ENCODE data around the gene DTNBP1. TPM values are rescaled to one million over a fixed set of nuclear protein-coding genes. Genes with fewer than 3 reads are reported as not detected.

The DTNBP1 gene
- polyA plus RNA-seq, 1 experiment = 19.1 TPM

DNA sequence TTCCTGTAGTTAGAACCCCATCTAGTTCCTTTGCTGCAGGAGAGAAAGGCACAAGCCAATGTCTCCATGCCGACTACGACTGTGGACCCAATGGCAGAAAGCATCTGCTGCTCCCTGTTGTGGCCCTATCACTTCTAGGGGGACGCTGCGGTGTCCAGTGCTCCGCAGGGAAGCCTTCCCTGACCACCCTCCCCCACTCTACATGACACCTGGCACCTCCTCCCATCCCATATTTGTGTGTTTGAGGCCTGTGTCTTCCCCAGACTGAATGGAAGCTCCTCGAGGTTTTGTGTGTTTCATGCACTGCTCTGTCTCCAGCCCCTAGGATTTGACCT lies 159.5 kb downstream of the DTNBP1 start:
- H3K4me3 ChIP-seq (ENCODE audit: low read depth, low read length) = no peak overlapping the region
- no peak for DNase-seq (ENCODE audit: low read depth)
- TF ChIP-seq, protein P1, sequence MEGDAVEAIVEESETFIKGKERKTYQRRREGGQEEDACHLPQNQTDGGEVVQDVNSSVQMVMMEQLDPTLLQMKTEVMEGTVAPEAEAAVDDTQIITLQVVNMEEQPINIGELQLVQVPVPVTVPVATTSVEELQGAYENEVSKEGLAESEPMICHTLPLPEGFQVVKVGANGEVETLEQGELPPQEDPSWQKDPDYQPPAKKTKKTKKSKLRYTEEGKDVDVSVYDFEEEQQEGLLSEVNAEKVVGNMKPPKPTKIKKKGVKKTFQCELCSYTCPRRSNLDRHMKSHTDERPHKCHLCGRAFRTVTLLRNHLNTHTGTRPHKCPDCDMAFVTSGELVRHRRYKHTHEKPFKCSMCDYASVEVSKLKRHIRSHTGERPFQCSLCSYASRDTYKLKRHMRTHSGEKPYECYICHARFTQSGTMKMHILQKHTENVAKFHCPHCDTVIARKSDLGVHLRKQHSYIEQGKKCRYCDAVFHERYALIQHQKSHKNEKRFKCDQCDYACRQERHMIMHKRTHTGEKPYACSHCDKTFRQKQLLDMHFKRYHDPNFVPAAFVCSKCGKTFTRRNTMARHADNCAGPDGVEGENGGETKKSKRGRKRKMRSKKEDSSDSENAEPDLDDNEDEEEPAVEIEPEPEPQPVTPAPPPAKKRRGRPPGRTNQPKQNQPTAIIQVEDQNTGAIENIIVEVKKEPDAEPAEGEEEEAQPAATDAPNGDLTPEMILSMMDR (IDR thresholded peaks at IDR 0.05; ENCODE audit: insufficient read depth, low read depth, low read length) = no peak
- H3K36me3 ChIP-seq (ENCODE audit: control insufficient read depth, insufficient read depth, low read length) = peaks cover 7% of the 10 kb centered on the region
- ChIA-PET CTCF (interaction anchor here (1.6 to 2.2 kb wide), 2 partner anchors 61 to 120 kb away, joined by 5 to 13 read pairs; no protein-coding TSS in a partner anchor), POLR2A (no interaction called here)
- H3K27me3 ChIP-seq (ENCODE audit: control insufficient read depth, insufficient read depth, low read length) = no peaks in the 10 kb centered on the region

GRCh38 chr6:15502446-15503345 lies 160.1 kb downstream of the DTNBP1 start:
- no peaks in the 10 kb centered on the region for H3K27me3 ChIP-seq (ENCODE audit: control insufficient read depth, insufficient read depth, low read length)
- no peak overlapping the region for H3K4me3 ChIP-seq (ENCODE audit: low read depth, low read length)
- TF ChIP-seq, protein P1 (IDR thresholded peaks at IDR 0.05; ENCODE audit: insufficient read depth, low read depth, low read length) = no peak
- ChIA-PET POLR2A (no interaction called here), CTCF (no interaction called here)
- H3K36me3 ChIP-seq (ENCODE audit: control insufficient read depth, insufficient read depth, low read length) = peaks cover 7% of the 10 kb centered on the region
- DNase-seq (ENCODE audit: low read depth) = no peak

DNA sequence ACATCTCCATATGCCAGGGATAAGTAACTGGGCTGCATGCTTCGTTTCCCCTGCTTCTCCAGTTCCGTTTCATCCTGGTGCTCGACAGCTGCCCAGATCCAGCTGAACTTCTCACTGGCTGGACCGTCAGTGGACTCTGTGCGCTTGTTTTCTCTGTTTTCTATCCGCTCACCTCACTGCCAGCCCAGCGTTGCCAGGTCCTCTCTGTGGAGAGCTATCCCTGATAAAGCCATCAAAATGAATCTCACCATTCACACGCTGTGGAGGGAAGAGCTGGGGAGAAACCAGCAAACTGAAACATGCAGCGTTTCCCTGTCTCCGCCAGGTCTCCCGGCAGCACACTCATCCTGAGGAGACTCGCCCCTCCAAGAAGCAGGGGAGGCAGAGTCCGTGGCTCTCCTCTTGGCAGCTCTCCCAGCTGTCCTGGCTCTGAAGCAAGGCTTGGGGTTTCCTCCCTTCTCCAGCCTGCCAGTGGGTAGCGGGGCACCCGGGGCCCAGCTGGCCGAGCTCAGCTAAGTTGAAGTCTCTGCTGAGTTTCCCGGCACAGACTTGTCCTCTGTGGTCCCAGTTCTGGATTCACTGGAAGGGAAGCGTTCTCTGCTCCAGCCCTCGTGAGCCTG lies 160.9 kb downstream of the DTNBP1 start:
- ChIA-PET POLR2A (no interaction called here), CTCF (no interaction called here)
- TF ChIP-seq, protein P1 (IDR thresholded peaks at IDR 0.05; ENCODE audit: insufficient read depth, low read depth, low read length) = no peak
- Histone ChIP-seq H3K36me3 (ENCODE audit: control insufficient read depth, insufficient read depth, low read length) (peaks cover 8% of the 10 kb centered on the region), H3K4me3 (ENCODE audit: low read depth, low read length) (no peak overlapping the region), H3K27me3 (ENCODE audit: control insufficient read depth, insufficient read depth, low read length) (no peaks in the 10 kb centered on the region)
- no peak for DNase-seq (ENCODE audit: low read depth)

- ChIA-PET POLR2A (no interaction called here), CTCF (interaction anchor here (1.2 kb wide), 1 partner anchor 122 kb away, joined by 4 read pairs; no protein-coding TSS in a partner anchor)
- Histone ChIP-seq H3K27me3 (ENCODE audit: control insufficient read depth, insufficient read depth, low read length) (no peaks in the 10 kb centered on the region), H3K4me3 (ENCODE audit: low read depth, low read length) (no peak overlapping the region), H3K36me3 (ENCODE audit: control insufficient read depth, insufficient read depth, low read length) (peaks cover 13% of the 10 kb centered on the region)
- no peak for DNase-seq (ENCODE audit: low read depth)
- TF ChIP-seq, protein P1 (IDR thresholded peaks at IDR 0.05; ENCODE audit: insufficient read depth, low read depth, low read length) = no peak
These were observed 161.7 kb downstream of the DTNBP1 start for GRCh38 chr6:15500901-15501825.

Measured in BJ (cell line).